Liver (tissue), 9 donors: ENCODE measurements around the gene ZNF777. TPM values are rescaled to one million over a fixed set of nuclear protein-coding genes. Genes with fewer than 3 reads are reported as not detected.

Source experiments
- DNase-seq: peaks from one replicate; pipeline ENCODE4 v3.0.0-alpha.2; 2017; ENCODE audit warnings: low spot score
- H3K27ac ChIP-seq, 2 donors: one replicate each; pipeline ENCODE4 v1.7.0; 2013; ENCODE audit warnings: inconsistent platforms in 2 of 2, low read length in 2 of 2, control low read depth in 1 of 2, low read depth in 1 of 2, mild to moderate bottlenecking in 1 of 2
- H3K27me3 ChIP-seq, 4 donors: one replicate each; pipeline versions ENCODE4 v1.6.1 to v1.7.0; 2013; ENCODE audit warnings: low read length in 3 of 4, inconsistent platforms in 1 of 4, mild to moderate bottlenecking in 1 of 4, moderate library complexity in 1 of 4; ENCODE audit not compliant: control insufficient read depth in 4 of 4, insufficient read depth in 4 of 4
- H3K36me3 ChIP-seq, 4 donors: one replicate each; pipeline versions ENCODE4 v1.6.1 to v1.7.0; 2013; ENCODE audit warnings: low read length in 3 of 4, mild to moderate bottlenecking in 3 of 4, low read depth in 1 of 4, moderate library complexity in 1 of 4; ENCODE audit not compliant: control insufficient read depth in 4 of 4, insufficient read depth in 3 of 4
- H3K4me1 ChIP-seq, 4 donors: one replicate each; pipeline versions ENCODE4 v1.6.1 to v1.7.0; 2013; ENCODE audit warnings: low read length in 3 of 4, mild to moderate bottlenecking in 3 of 4, moderate library complexity in 1 of 4; ENCODE audit not compliant: control insufficient read depth in 4 of 4, insufficient read depth in 4 of 4
- H3K4me3 ChIP-seq, 3 donors: one replicate each; pipeline versions ENCODE4 v1.6.1 to v1.7.0; 2013; ENCODE audit warnings: low read length in 3 of 3, control low read depth in 1 of 3, low read depth in 1 of 3, mild to moderate bottlenecking in 1 of 3
- H3K9ac ChIP-seq, 2 donors: one replicate each; pipeline ENCODE4 v1.7.0; 2013; ENCODE audit warnings: low read length in 2 of 2, mild to moderate bottlenecking in 2 of 2, moderate library complexity in 2 of 2, control low read depth in 1 of 2, low read depth in 1 of 2
- H3K9me3 ChIP-seq, 4 donors: one replicate each; pipeline versions ENCODE4 v1.6.1 to v1.7.0; 2013; ENCODE audit warnings: low read length in 3 of 4; ENCODE audit not compliant: control insufficient read depth in 4 of 4
- EGR1 ChIP-seq, 2 donors: IDR thresholded peaks; 2 replicates each; pipeline ENCODE4 v1.6.1; 2016 to 2018; ENCODE audit warnings: antibody characterized with exemption in 2 of 2, low read depth in 2 of 2
- FOXA1 ChIP-seq: IDR thresholded peaks from 2 replicates; pipeline ENCODE4 v1.6.1; 2016; ENCODE audit warnings: antibody characterized with exemption
- FOXA2 ChIP-seq: IDR thresholded peaks from 2 replicates; pipeline ENCODE4 v1.6.1; 2016; ENCODE audit warnings: antibody characterized with exemption
- HNF4A ChIP-seq, 2 donors: conservative IDR thresholded peaks; 2 replicates each; pipeline ENCODE4 v1.6.1; 2016; ENCODE audit warnings: antibody characterized with exemption in 2 of 2, mild to moderate bottlenecking in 2 of 2
- HNF4G ChIP-seq: IDR thresholded peaks from 2 replicates; pipeline ENCODE4 v1.6.1; 2016; ENCODE audit warnings: antibody characterized with exemption
- JUND ChIP-seq, 2 donors: IDR thresholded peaks; 2 replicates each; pipeline ENCODE4 v1.6.1; 2016; ENCODE audit warnings: antibody characterized with exemption in 2 of 2
- NR2F2 ChIP-seq: IDR thresholded peaks from 2 replicates; pipeline ENCODE4 v1.6.1; 2016; ENCODE audit warnings: antibody characterized with exemption
- RAD21 ChIP-seq, 2 donors: IDR thresholded peaks; 2 replicates each; pipeline ENCODE4 v1.6.1; 2016; ENCODE audit warnings: antibody characterized with exemption in 2 of 2, mild to moderate bottlenecking in 2 of 2
- RXRA ChIP-seq, 2 donors: IDR thresholded peaks; 2 replicates each; pipeline ENCODE4 v1.6.1; 2017 to 2018; ENCODE audit warnings: antibody characterized with exemption in 2 of 2, mild to moderate bottlenecking in 1 of 2
- YY1 ChIP-seq: IDR thresholded peaks from 2 replicates; pipeline ENCODE4 v1.6.1; 2016; ENCODE audit warnings: antibody characterized with exemption, mild to moderate bottlenecking
- WGBS: extraction: QIAGEN DNeasy Blood & Tissue Kit; methylation state at CpG from one replicate; pipeline ENCODE4 v1.1.7; 2013; 5-methylcytosine and 5-hydroxymethylcytosine counted together
- polyA plus RNA-seq, 2 donors: library from polyadenylated mRNA; stranded (reverse) in 1 of 2; unstranded in 1 of 2; fragments of 200-250 nt in 1 of 2; fragments of >200 nt in 1 of 2; fragmentation: Nextera tagmentation in 1 of 2; extraction: Ambion mirVana in 1 of 2; gene quantifications; one replicate each; pipeline versions ENCODE4 v1.2.1 to v1.2.3, GENCODE V29; 2013 to 2015
- total RNA-seq, 2 donors: library from RNA; depleted of rRNA; stranded (reverse); fragments of >200 nt; gene quantifications; one replicate each; pipeline ENCODE4 v1.2.3, GENCODE V29; 2014
- TF ChIP-seq, protein P1 (sequence below): IDR thresholded peaks from 2 replicates; pipeline ENCODE4 v1.6.1; 2016; ENCODE audit warnings: antibody characterized with exemption
- TF ChIP-seq, protein P2 (sequence below): IDR thresholded peaks from 2 replicates; pipeline ENCODE4 v1.6.1; 2016; ENCODE audit warnings: antibody characterized with exemption
- TF ChIP-seq, protein P3 (sequence below): IDR thresholded peaks from 2 replicates; pipeline ENCODE4 v1.6.1; 2016; ENCODE audit warnings: antibody characterized with exemption
- TF ChIP-seq, protein P4 (sequence below): fragments of 150-350 bp; IDR thresholded peaks from 2 replicates; pipeline ENCODE4 v1.5.1; 2017; ENCODE audit warnings: improper control_type of control experiment, low read depth, low read length; ENCODE audit not compliant: missing input control
- TF ChIP-seq, protein P5 (sequence below): IDR thresholded peaks from 2 replicates; pipeline ENCODE4 v1.6.1; 2016; ENCODE audit warnings: antibody characterized with exemption, mild to moderate bottlenecking
- donor health status: healthy.
- donor health status: healthy.
- donor health status: healthy.
- donor health status: healthy.
- donor health status: healthy.

Gene ZNF777
- total and polyA plus RNA-seq, 4 donors, result 0.22 to 5.7 (median 4.1) TPM

DNA sequence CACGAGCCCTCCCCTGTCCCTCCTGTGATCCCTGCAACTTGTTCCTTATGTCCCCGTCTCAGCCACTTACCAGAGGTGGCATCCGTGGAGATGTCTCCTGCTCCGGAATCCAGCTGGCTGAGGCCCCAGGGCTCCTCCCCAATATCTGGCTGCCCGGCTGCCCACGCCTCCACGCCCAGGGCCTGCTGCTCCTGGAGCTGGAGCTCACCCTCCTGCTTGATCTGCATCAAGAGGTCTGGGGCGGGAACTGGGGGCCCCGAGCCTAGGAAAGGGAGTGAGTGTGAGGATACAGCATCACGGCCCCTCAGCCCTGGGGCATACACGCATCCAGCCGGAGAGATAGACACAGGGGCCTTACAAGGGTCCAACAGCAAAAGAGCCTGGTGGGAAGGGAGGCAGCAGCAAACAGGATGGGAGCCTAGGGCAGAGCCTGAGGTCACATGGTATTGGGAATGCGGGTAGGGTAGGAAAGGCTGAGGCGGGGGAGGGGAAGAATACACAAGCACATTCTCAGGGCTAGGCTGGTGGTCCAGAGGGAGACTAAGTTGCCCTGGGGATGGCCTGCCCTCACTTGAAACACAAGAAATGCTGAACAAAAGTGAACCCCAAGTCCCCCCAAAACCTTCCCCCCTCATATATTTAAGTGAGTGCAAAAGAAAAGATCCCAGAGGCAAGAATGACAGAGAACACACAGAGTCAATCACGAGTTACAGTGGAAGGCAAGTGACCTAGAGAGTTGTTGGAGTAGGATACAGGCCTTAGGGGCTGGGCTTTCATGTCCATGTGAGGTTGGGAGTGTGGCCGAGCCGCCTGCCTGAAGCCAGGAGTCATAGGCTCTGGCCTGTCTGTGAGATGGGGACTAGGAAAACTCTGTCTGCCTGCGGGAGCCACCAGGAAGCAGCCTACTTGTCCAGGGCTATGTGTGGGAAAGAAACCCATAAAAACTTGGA, 16.9 kb upstream of the ZNF777 start:
- whole genome bisulfite sequencing, result 96% methylated on average over 18 of the region's 18 CpGs

More for the DNA sequence above, 16.9 kb upstream of the ZNF777 start:
- TF ChIP-seq RAD21 (IDR thresholded peaks at IDR 0.05) (no peak), RXRA (IDR thresholded peaks at IDR 0.05) (no peak), NR2F2 (no peak), FOXA2 (no peak), HNF4G (no peak), HNF4A (conservative IDR thresholded peaks at IDR 0.05) (no peak), EGR1 (IDR thresholded peaks at IDR 0.05; ENCODE audit: low read depth in 2 of 2) (no peak), FOXA1 (no peak), JUND (IDR thresholded peaks at IDR 0.05) (no peak), YY1 (no peak)
- TF ChIP-seq, protein P1, sequence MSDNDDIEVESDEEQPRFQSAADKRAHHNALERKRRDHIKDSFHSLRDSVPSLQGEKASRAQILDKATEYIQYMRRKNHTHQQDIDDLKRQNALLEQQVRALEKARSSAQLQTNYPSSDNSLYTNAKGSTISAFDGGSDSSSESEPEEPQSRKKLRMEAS, result no peak
- TF ChIP-seq, protein P2, sequence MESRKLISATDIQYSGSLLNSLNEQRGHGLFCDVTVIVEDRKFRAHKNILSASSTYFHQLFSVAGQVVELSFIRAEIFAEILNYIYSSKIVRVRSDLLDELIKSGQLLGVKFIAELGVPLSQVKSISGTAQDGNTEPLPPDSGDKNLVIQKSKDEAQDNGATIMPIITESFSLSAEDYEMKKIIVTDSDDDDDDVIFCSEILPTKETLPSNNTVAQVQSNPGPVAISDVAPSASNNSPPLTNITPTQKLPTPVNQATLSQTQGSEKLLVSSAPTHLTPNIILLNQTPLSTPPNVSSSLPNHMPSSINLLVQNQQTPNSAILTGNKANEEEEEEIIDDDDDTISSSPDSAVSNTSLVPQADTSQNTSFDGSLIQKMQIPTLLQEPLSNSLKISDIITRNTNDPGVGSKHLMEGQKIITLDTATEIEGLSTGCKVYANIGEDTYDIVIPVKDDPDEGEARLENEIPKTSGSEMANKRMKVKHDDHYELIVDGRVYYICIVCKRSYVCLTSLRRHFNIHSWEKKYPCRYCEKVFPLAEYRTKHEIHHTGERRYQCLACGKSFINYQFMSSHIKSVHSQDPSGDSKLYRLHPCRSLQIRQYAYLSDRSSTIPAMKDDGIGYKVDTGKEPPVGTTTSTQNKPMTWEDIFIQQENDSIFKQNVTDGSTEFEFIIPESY, result no peak
- TF ChIP-seq, protein P3, sequence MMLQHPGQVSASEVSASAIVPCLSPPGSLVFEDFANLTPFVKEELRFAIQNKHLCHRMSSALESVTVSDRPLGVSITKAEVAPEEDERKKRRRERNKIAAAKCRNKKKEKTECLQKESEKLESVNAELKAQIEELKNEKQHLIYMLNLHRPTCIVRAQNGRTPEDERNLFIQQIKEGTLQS, result no peak
- TF ChIP-seq, protein P4, sequence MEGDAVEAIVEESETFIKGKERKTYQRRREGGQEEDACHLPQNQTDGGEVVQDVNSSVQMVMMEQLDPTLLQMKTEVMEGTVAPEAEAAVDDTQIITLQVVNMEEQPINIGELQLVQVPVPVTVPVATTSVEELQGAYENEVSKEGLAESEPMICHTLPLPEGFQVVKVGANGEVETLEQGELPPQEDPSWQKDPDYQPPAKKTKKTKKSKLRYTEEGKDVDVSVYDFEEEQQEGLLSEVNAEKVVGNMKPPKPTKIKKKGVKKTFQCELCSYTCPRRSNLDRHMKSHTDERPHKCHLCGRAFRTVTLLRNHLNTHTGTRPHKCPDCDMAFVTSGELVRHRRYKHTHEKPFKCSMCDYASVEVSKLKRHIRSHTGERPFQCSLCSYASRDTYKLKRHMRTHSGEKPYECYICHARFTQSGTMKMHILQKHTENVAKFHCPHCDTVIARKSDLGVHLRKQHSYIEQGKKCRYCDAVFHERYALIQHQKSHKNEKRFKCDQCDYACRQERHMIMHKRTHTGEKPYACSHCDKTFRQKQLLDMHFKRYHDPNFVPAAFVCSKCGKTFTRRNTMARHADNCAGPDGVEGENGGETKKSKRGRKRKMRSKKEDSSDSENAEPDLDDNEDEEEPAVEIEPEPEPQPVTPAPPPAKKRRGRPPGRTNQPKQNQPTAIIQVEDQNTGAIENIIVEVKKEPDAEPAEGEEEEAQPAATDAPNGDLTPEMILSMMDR, result no peak
- TF ChIP-seq, protein P5, sequence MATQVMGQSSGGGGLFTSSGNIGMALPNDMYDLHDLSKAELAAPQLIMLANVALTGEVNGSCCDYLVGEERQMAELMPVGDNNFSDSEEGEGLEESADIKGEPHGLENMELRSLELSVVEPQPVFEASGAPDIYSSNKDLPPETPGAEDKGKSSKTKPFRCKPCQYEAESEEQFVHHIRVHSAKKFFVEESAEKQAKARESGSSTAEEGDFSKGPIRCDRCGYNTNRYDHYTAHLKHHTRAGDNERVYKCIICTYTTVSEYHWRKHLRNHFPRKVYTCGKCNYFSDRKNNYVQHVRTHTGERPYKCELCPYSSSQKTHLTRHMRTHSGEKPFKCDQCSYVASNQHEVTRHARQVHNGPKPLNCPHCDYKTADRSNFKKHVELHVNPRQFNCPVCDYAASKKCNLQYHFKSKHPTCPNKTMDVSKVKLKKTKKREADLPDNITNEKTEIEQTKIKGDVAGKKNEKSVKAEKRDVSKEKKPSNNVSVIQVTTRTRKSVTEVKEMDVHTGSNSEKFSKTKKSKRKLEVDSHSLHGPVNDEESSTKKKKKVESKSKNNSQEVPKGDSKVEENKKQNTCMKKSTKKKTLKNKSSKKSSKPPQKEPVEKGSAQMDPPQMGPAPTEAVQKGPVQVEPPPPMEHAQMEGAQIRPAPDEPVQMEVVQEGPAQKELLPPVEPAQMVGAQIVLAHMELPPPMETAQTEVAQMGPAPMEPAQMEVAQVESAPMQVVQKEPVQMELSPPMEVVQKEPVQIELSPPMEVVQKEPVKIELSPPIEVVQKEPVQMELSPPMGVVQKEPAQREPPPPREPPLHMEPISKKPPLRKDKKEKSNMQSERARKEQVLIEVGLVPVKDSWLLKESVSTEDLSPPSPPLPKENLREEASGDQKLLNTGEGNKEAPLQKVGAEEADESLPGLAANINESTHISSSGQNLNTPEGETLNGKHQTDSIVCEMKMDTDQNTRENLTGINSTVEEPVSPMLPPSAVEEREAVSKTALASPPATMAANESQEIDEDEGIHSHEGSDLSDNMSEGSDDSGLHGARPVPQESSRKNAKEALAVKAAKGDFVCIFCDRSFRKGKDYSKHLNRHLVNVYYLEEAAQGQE, result no peak
- Histone ChIP-seq H3K9ac (no peak overlapping the region), H3K36me3 (peaks cover 8 to 45% (median 25%) of the 10 kb centered on the region in 4 donors), H3K27ac (no peak overlapping the region), H3K9me3 (no peaks in the 10 kb centered on the region), H3K4me3 (no peak overlapping the region), H3K4me1 (no peaks in the 10 kb centered on the region), H3K27me3 (no peaks in the 10 kb centered on the region)
- no peak for DNase-seq
